Smooth muscle cell (in vitro differentiated cells): ENCODE results near the gene MLXIPL. TPM values are rescaled to one million over a fixed set of nuclear protein-coding genes. Genes with fewer than 3 reads are reported as not detected.

Experiments
- DNase-seq: peaks from one replicate; lab custom pipeline; 2025; ENCODE audit not compliant: unreplicated experiment; lab: John Stamatoyannopoulos, UW
- H2AFZ ChIP-seq: fragments of 200-600 bp; sonication (generic); 2 replicates; pipeline ENCODE4 v1.6.0; 2016; ENCODE audit warnings: antibody characterized with exemption, low read depth, mild to moderate bottlenecking
- H3F3A ChIP-seq: fragments of 200-600 bp; sonication (generic); 2 replicates; pipeline ENCODE4 v1.6.0; 2017; ENCODE audit warnings: antibody characterized with exemption, low read depth
- H3K27ac ChIP-seq: fragments of 200-600 bp; sonication (generic); 2 replicates; pipeline ENCODE4 v1.5.1; 2016; ENCODE audit warnings: low read depth, mild to moderate bottlenecking
- H3K27me3 ChIP-seq: fragments of 200-600 bp; sonication (generic); 2 replicates; pipeline ENCODE4 v1.6.1; 2016; ENCODE audit warnings: low read depth, mild to moderate bottlenecking
- H3K36me3 ChIP-seq: fragments of 200-600 bp; sonication (generic); 2 replicates; pipeline ENCODE4 v1.5.1; 2016; ENCODE audit warnings: low read depth
- H3K4me1 ChIP-seq: fragments of 200-600 bp; sonication (generic); 2 replicates; pipeline ENCODE4 v1.5.1; 2016; ENCODE audit warnings: low read depth
- H3K4me2 ChIP-seq: fragments of 200-600 bp; sonication (generic); 2 replicates; pipeline ENCODE4 v1.6.0; 2016; ENCODE audit warnings: mild to moderate bottlenecking
- H3K4me3 ChIP-seq: fragments of 200-600 bp; sonication (generic); 2 replicates; pipeline ENCODE4 v1.5.1; 2016; ENCODE audit warnings: mild to moderate bottlenecking
- H3K79me2 ChIP-seq: fragments of 200-600 bp; sonication (generic); 2 replicates; pipeline ENCODE4 v1.6.0; 2016; ENCODE audit warnings: low read depth, mild to moderate bottlenecking
- H3K9ac ChIP-seq: fragments of 200-600 bp; sonication (generic); 2 replicates; pipeline ENCODE4 v1.6.0; 2016; ENCODE audit warnings: low read depth
- H3K9me3 ChIP-seq: fragments of 200-600 bp; sonication (generic); replicated peaks from 2 replicates; pipeline ENCODE4 v1.5.1; 2016; ENCODE audit warnings: low read depth
- H4K20me1 ChIP-seq: fragments of 200-600 bp; sonication (generic); 2 replicates; pipeline ENCODE4 v1.6.0; 2016; ENCODE audit warnings: low read depth
- CTCF ChIP-seq: fragments of 200-600 bp; sonication (generic); IDR thresholded peaks from 2 replicates; pipeline ENCODE4 v1.5.1; 2017; ENCODE audit warnings: borderline replicate concordance, mild to moderate bottlenecking, antibody characterized with exemption; ENCODE audit not compliant: insufficient read depth, poor library complexity, severe bottlenecking
- WGBS: methylation state at CpG from one replicate; pipeline ENCODE4 v1.1.7; 2016; ENCODE audit warnings: low lambda C conversion rate; 5-methylcytosine and 5-hydroxymethylcytosine counted together
- polyA plus RNA-seq: library from polyadenylated mRNA; unstranded; fragments of >200 nt; fragmentation: Nextera tagmentation; extraction: Ambion mirVana; gene quantifications from 2 replicates; pipeline ENCODE4 v1.2.1, GENCODE V29; 2016
- total RNA-seq: library from RNA; depleted of rRNA; stranded (reverse); fragments of >200 nt; gene quantifications from 2 replicates; pipeline ENCODE4 v1.2.3, GENCODE V29; 2014

The MLXIPL gene
- total and polyA plus RNA-seq, 2 experiments from 2014 or later, result not detected

- no peak overlapping the region for H3K4me2 ChIP-seq
- no peak overlapping the region for H3K27ac ChIP-seq
- 84% methylated on average over 11 of the region's 13 CpGs for WGBS
- H3K4me3 ChIP-seq, result no peak overlapping the region
- H3K9ac ChIP-seq, result no peak overlapping the region
- no peaks in the 10 kb centered on the region for H3K4me1 ChIP-seq
- no peaks in the 10 kb centered on the region for H3F3A ChIP-seq
- H3K79me2 ChIP-seq, result no peaks in the 10 kb centered on the region
- H2AFZ ChIP-seq, result no peak overlapping the region
- no peaks in the 10 kb centered on the region for H3K27me3 ChIP-seq
- H4K20me1 ChIP-seq, result no peaks in the 10 kb centered on the region
- no peaks in the 10 kb centered on the region for H3K9me3 ChIP-seq
- no peaks in the 10 kb centered on the region for H3K36me3 ChIP-seq
- TF ChIP-seq CTCF, result no peak
- DNase-seq, result no peak
Observed at GRCh38 chr7:73599151-73599882, 25.0 kb downstream of the MLXIPL start.

GRCh38 chr7:73597978-73598782 lies 26.1 kb downstream of the MLXIPL start:
- no peak overlapping the region for H3K4me3 ChIP-seq
- H3K4me2 ChIP-seq, result no peak overlapping the region
- no peaks in the 10 kb centered on the region for H3K36me3 ChIP-seq
- WGBS, result 89% methylated on average over 5 of the region's 5 CpGs
- no peak overlapping the region for H3K9ac ChIP-seq
- H3F3A ChIP-seq, result no peaks in the 10 kb centered on the region
- H2AFZ ChIP-seq, result no peak overlapping the region
- no peaks in the 10 kb centered on the region for H3K27me3 ChIP-seq
- H3K79me2 ChIP-seq, result no peaks in the 10 kb centered on the region
- DNase-seq, result no peak
- H3K4me1 ChIP-seq, result no peaks in the 10 kb centered on the region
- no peaks in the 10 kb centered on the region for H4K20me1 ChIP-seq
- no peak overlapping the region for H3K27ac ChIP-seq
- H3K9me3 ChIP-seq, result no peaks in the 10 kb centered on the region
- TF ChIP-seq CTCF, result no peak

- Histone ChIP-seq H3K4me1 (no peaks in the 10 kb centered on the region), H3K27ac (no peak overlapping the region), H3K79me2 (no peaks in the 10 kb centered on the region), H3K4me3 (no peak overlapping the region), H2AFZ (no peak overlapping the region), H3F3A (no peaks in the 10 kb centered on the region), H3K4me2 (no peak overlapping the region), H3K27me3 (no peaks in the 10 kb centered on the region), H3K36me3 (no peaks in the 10 kb centered on the region), H3K9me3 (no peaks in the 10 kb centered on the region), H4K20me1 (no peaks in the 10 kb centered on the region), H3K9ac (no peak overlapping the region)
- DNase-seq, result no peak
- no peak for TF ChIP-seq CTCF
- 88% methylated on average over 29 of the region's 37 CpGs for WGBS
Observed at GRCh38 chr7:73596191-73597065, 27.9 kb downstream of the MLXIPL start.
